ENCODE data around the gene CEMIP2. TPM values are rescaled to one million over a fixed set of nuclear protein-coding genes. Genes with fewer than 3 reads are reported as not detected.

Gene CEMIP2
- total RNA-seq, 1 experiment from 2014 or later = 14.8 TPM

DNA sequence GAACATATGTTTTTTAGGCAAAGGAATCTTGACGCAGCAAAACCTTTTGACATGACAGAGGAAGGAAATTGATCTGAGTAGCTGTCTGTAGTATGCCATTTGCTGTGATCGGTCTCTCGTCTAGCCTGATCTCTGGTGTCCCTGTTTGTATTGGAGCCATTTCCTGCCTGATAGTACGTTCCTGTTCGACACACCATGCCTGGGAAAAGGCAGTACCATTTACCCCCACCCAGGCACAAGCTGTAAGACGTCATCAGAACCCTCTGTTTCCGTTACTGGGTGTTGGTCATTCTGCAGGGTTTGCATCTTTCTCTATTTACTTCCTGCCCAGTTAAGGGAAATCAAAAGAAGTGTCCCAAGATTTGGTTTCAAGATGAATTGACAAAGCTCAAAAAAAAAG is 129.7 kb downstream of the CEMIP2 start:
- ChIA-PET CTCF (no interaction called here), POLR2A (no interaction called here)
- Histone ChIP-seq H3K4me3 (ENCODE audit: low read depth in 2 of 2, low read length in 2 of 2) (no peak overlapping the region), H3K9me3 (ENCODE audit: control insufficient read depth, insufficient read depth, low read depth, low read length) (no peaks in the 10 kb centered on the region), H3K36me3 (ENCODE audit: control insufficient read depth, insufficient read depth, low read length) (no peaks in the 10 kb centered on the region), H3K27ac (ENCODE audit: low read length) (no peak overlapping the region), H3K4me1 (ENCODE audit: control insufficient read depth, insufficient read depth, low read length) (no peaks in the 10 kb centered on the region), H3K27me3 (ENCODE audit: control insufficient read depth, insufficient read depth, low read length) (no peaks in the 10 kb centered on the region)
- no TSS peak for BruUV-seq (replicated peaks)
- ATAC-seq = no peak
- in situ Hi-C loops (cut with HindIII; ENCODE audit: low pct_unique_long_range_greater_than_20kb, low sequenced_read_pairs) (no loop called here), intact Hi-C loops (cut with micrococcal nuclease; ENCODE audit: unreplicated experiment) (no loop called here)
- DNase-seq (ENCODE audit: low read depth, low spot score) = no peak
- TF ChIP-seq TCF7L2 (IDR thresholded peaks at IDR 0.05; ENCODE audit: low read depth, low read length) = no peak
- TF ChIP-seq, protein P1, sequence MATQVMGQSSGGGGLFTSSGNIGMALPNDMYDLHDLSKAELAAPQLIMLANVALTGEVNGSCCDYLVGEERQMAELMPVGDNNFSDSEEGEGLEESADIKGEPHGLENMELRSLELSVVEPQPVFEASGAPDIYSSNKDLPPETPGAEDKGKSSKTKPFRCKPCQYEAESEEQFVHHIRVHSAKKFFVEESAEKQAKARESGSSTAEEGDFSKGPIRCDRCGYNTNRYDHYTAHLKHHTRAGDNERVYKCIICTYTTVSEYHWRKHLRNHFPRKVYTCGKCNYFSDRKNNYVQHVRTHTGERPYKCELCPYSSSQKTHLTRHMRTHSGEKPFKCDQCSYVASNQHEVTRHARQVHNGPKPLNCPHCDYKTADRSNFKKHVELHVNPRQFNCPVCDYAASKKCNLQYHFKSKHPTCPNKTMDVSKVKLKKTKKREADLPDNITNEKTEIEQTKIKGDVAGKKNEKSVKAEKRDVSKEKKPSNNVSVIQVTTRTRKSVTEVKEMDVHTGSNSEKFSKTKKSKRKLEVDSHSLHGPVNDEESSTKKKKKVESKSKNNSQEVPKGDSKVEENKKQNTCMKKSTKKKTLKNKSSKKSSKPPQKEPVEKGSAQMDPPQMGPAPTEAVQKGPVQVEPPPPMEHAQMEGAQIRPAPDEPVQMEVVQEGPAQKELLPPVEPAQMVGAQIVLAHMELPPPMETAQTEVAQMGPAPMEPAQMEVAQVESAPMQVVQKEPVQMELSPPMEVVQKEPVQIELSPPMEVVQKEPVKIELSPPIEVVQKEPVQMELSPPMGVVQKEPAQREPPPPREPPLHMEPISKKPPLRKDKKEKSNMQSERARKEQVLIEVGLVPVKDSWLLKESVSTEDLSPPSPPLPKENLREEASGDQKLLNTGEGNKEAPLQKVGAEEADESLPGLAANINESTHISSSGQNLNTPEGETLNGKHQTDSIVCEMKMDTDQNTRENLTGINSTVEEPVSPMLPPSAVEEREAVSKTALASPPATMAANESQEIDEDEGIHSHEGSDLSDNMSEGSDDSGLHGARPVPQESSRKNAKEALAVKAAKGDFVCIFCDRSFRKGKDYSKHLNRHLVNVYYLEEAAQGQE (IDR thresholded peaks at IDR 0.05; ENCODE audit: insufficient read depth in 1 of 2, low read depth in 2 of 2, low read length in 1 of 2) = no peak
- no peak for TF ChIP-seq SIN3A (IDR thresholded peaks at IDR 0.05; ENCODE audit: borderline replicate concordance, insufficient read depth, low read depth, low read length)
- TF ChIP-seq, protein P2, sequence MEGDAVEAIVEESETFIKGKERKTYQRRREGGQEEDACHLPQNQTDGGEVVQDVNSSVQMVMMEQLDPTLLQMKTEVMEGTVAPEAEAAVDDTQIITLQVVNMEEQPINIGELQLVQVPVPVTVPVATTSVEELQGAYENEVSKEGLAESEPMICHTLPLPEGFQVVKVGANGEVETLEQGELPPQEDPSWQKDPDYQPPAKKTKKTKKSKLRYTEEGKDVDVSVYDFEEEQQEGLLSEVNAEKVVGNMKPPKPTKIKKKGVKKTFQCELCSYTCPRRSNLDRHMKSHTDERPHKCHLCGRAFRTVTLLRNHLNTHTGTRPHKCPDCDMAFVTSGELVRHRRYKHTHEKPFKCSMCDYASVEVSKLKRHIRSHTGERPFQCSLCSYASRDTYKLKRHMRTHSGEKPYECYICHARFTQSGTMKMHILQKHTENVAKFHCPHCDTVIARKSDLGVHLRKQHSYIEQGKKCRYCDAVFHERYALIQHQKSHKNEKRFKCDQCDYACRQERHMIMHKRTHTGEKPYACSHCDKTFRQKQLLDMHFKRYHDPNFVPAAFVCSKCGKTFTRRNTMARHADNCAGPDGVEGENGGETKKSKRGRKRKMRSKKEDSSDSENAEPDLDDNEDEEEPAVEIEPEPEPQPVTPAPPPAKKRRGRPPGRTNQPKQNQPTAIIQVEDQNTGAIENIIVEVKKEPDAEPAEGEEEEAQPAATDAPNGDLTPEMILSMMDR (IDR thresholded peaks at IDR 0.05) = no peak
- no peak for TF ChIP-seq POLR2AphosphoS5 (IDR thresholded peaks at IDR 0.05; ENCODE audit: low read depth, low read length)

DNA sequence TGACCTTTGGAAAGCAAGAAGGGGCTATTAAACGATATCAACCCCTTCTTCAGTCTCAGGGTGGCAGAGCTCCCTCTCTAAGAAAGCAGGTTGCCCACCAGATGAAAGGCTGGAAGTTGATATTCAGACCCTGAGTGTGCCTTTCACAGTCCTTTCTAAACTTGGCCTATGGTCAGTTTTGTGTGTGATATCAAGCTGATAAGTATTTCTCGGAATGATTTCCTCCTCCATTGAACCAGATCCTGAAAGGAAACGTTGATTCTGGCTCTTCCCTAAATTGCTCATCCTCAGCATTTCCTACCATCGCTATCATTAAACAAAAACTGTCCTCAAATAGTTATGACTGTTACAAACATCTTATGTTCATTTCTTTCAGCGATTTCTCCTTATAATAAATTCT is 130.4 kb downstream of the CEMIP2 start:
- TF ChIP-seq POLR2AphosphoS5 (IDR thresholded peaks at IDR 0.05; ENCODE audit: low read depth, low read length) (no peak), TCF7L2 (IDR thresholded peaks at IDR 0.05; ENCODE audit: low read depth, low read length) (no peak), SIN3A (IDR thresholded peaks at IDR 0.05; ENCODE audit: borderline replicate concordance, insufficient read depth, low read depth, low read length) (no peak)
- TF ChIP-seq, protein P2 (IDR thresholded peaks at IDR 0.05) = no peak
- TF ChIP-seq, protein P1 (IDR thresholded peaks at IDR 0.05; ENCODE audit: insufficient read depth in 1 of 2, low read depth in 2 of 2, low read length in 1 of 2) = no peak
- no peak overlapping the region for H3K4me3 ChIP-seq (ENCODE audit: low read depth in 2 of 2, low read length in 2 of 2)
- no peaks in the 10 kb centered on the region for H3K27me3 ChIP-seq (ENCODE audit: control insufficient read depth, insufficient read depth, low read length)
- H3K4me1 ChIP-seq (ENCODE audit: control insufficient read depth, insufficient read depth, low read length) = no peaks in the 10 kb centered on the region
- ChIA-PET POLR2A (no interaction called here), CTCF (no interaction called here)
- BruUV-seq (replicated peaks) = no TSS peak
- intact Hi-C loops (cut with micrococcal nuclease; ENCODE audit: unreplicated experiment) (no loop called here), in situ Hi-C loops (cut with HindIII; ENCODE audit: low pct_unique_long_range_greater_than_20kb, low sequenced_read_pairs) (no loop called here)
- DNase-seq (ENCODE audit: low read depth, low spot score) = no peak
- no peak for ATAC-seq
- no peak overlapping the region for H3K27ac ChIP-seq (ENCODE audit: low read length)
- H3K9me3 ChIP-seq (ENCODE audit: control insufficient read depth, insufficient read depth, low read depth, low read length) = no peaks in the 10 kb centered on the region
- no peaks in the 10 kb centered on the region for H3K36me3 ChIP-seq (ENCODE audit: control insufficient read depth, insufficient read depth, low read length)

All from Panc1 (cell line).